CD4-positive, alpha-beta memory T cell (primary cell): ENCODE data around the gene HRH4. TPM values are rescaled to one million over a fixed set of nuclear protein-coding genes. Genes with fewer than 3 reads are reported as not detected.

Source experiments
- CTCF ChIA-PET: fragments of 350-600 bp; sonication (Branson Sonifier 250); formaldehyde crosslinking; loops from one replicate; lab custom pipeline; 2021; ENCODE audit warnings: inconsistent platforms; ENCODE audit not compliant: partially characterized antibody; lab: Charles Lee
- POLR2A ChIA-PET: fragments of 350-600 bp; sonication (Branson Sonifier 250); formaldehyde crosslinking; loops from one replicate; lab custom pipeline; 2021; ENCODE audit not compliant: partially characterized antibody; lab: Charles Lee
- DNase-seq, 5 donors: peaks; one replicate each; pipeline versions ENCODE4 v3.0.0 to v3.0.0-alpha.2; 2020 to 2022; ENCODE audit warnings: mixed read lengths in 1 of 5
- H3K27ac ChIP-seq: one replicate; pipeline ENCODE4 v1.7.0; 2013; ENCODE audit warnings: low read depth, low read length
- H3K27me3 ChIP-seq: 2 replicates; pipeline ENCODE4 v1.7.0; 2013; ENCODE audit warnings: mild to moderate bottlenecking, low read length, moderate library complexity; ENCODE audit not compliant: insufficient read depth
- H3K36me3 ChIP-seq: 2 replicates; pipeline ENCODE4 v1.7.0; 2013; ENCODE audit warnings: mild to moderate bottlenecking, low read length, moderate library complexity; ENCODE audit not compliant: insufficient read depth
- H3K4me1 ChIP-seq: 2 replicates; pipeline ENCODE4 v1.7.0; 2013; ENCODE audit warnings: mild to moderate bottlenecking, low read length, moderate library complexity; ENCODE audit not compliant: insufficient read depth
- H3K4me3 ChIP-seq, 2 donors: one replicate each; pipeline ENCODE4 v1.7.0; 2013; ENCODE audit warnings: low read length in 2 of 2, mild to moderate bottlenecking in 1 of 2
- H3K9me3 ChIP-seq, 2 donors: one replicate each; pipeline ENCODE4 v1.7.0; 2013; ENCODE audit warnings: low read length in 2 of 2, control low read depth in 1 of 2; ENCODE audit not compliant: control insufficient read depth in 1 of 2
- H3K27ac Mint-ChIP-seq, 7 donors: one replicate each; pipeline ENCODE4 v1.8.0; 2020 to 2021; ENCODE audit warnings: mixed read lengths in 7 of 7, mild to moderate bottlenecking in 6 of 7, inconsistent platforms in 3 of 7, moderate library complexity in 3 of 7
- H3K27me3 Mint-ChIP-seq, 2 donors: one replicate each; pipeline ENCODE4 v1.8.0; 2020 to 2021; ENCODE audit warnings: mixed read lengths in 2 of 2
- H3K36me3 Mint-ChIP-seq, 2 donors: one replicate each; pipeline ENCODE4 v1.8.0; 2020 to 2021; ENCODE audit warnings: mixed read lengths in 2 of 2, inconsistent platforms in 1 of 2, mild to moderate bottlenecking in 1 of 2
- H3K4me1 Mint-ChIP-seq, 4 donors: one replicate each; pipeline ENCODE4 v1.8.0; 2020 to 2021; ENCODE audit warnings: mixed read lengths in 4 of 4, mild to moderate bottlenecking in 1 of 4
- H3K4me3 Mint-ChIP-seq, 8 donors: one replicate each; pipeline ENCODE4 v1.8.0; 2020 to 2021; ENCODE audit warnings: mixed read lengths in 8 of 8, mild to moderate bottlenecking in 7 of 8, moderate library complexity in 6 of 8, inconsistent platforms in 3 of 8
- H3K9me3 Mint-ChIP-seq, 8 donors: one replicate each; pipeline ENCODE4 v1.8.0; 2020 to 2021; ENCODE audit warnings: mixed read lengths in 8 of 8, mild to moderate bottlenecking in 5 of 8, inconsistent platforms in 3 of 8, moderate library complexity in 1 of 8
- intact Hi-C: fragments of 100-400 bp; cut with micrococcal nuclease; formaldehyde crosslinking; loops from one replicate; pipeline ENCODE4 v1.15.1; 2023
- polyA plus RNA-seq, 2 donors: library from polyadenylated mRNA; unstranded; fragments of 300-500 nt; fragmentation: Illumina TruSeq; gene quantifications; one replicate each; pipeline ENCODE4 v1.2.3, GENCODE V29; 2021
- total RNA-seq, 2 experiments: library from RNA; stranded (reverse); gene quantifications; one replicate each; pipeline ENCODE4 v1.2.3, GENCODE V29; 2021

HRH4 gene
- total and polyA plus RNA-seq, 4 experiments from 2014 or later = 1.1 to 2.2 (median 1.4) TPM

GRCh38 chr18:24436939-24437338 lies 23.5 kb upstream of the HRH4 start:
- Histone ChIP-seq H3K36me3 (peaks cover 5% of the 10 kb centered on the region), H3K4me3 (no peak overlapping the region), H3K9me3 (no peaks in the 10 kb centered on the region), H3K27ac (no peak overlapping the region), H3K27me3 (no peaks in the 10 kb centered on the region), H3K4me1 (no peaks in the 10 kb centered on the region)
- Mint-ChIP-seq H3K9me3 (peaks cover 0 to 2% (median 0%) of the 10 kb centered on the region in 8 donors), H3K4me3 (no peak overlapping the region), H3K27me3 (no peaks in the 10 kb centered on the region), H3K27ac (peak overlapping the region in 3 of 7 donors; percentile 19 to 85 (median 40)), H3K36me3 (peaks cover 44 to 57% of the 10 kb centered on the region in 2 donors), H3K4me1 (peaks cover 0 to 5% (median under 1%) of the 10 kb centered on the region in 4 donors)
- POLR2A ChIA-PET = no interaction called here
- intact Hi-C loops = no loop called here
- no peak for DNase-seq
- CTCF ChIA-PET = interaction anchor here (1.4 kb wide), 1 partner anchor 51 kb away, joined by 11 read pairs; no protein-coding TSS in a partner anchor

GRCh38 chr18:24443870-24444269 lies 16.6 kb upstream of the HRH4 start:
- no peak overlapping the region for H3K27ac Mint-ChIP-seq
- H3K4me3 ChIP-seq = no peak overlapping the region
- H3K27me3 ChIP-seq = no peaks in the 10 kb centered on the region
- intact Hi-C loops = no loop called here
- ChIA-PET POLR2A (no interaction called here), CTCF (interaction anchor here (0.8 to 2.4 kb wide), 4 partner anchors 10 to 45 kb away, joined by 3 to 6 read pairs (median 5); no protein-coding TSS in a partner anchor)
- H3K36me3 Mint-ChIP-seq = peaks cover 62 to 69% of the 10 kb centered on the region in 2 donors
- H3K9me3 Mint-ChIP-seq = peaks cover 0 to 2% (median 0%) of the 10 kb centered on the region in 8 donors
- peaks cover 7% of the 10 kb centered on the region for H3K36me3 ChIP-seq
- H3K4me1 ChIP-seq = no peaks in the 10 kb centered on the region
- no peaks in the 10 kb centered on the region for H3K27me3 Mint-ChIP-seq
- DNase-seq = no peak
- H3K4me3 Mint-ChIP-seq = no peak overlapping the region
- no peaks in the 10 kb centered on the region for H3K9me3 ChIP-seq
- no peaks in the 10 kb centered on the region for H3K4me1 Mint-ChIP-seq
- H3K27ac ChIP-seq = no peak overlapping the region

GRCh38 chr18:24446453-24446852 lies 14.0 kb upstream of the HRH4 start:
- H3K4me1 Mint-ChIP-seq = no peaks in the 10 kb centered on the region
- H3K4me3 Mint-ChIP-seq = no peak overlapping the region
- Histone ChIP-seq H3K27me3 (no peaks in the 10 kb centered on the region), H3K27ac (no peak overlapping the region), H3K36me3 (peaks cover 16% of the 10 kb centered on the region), H3K4me1 (no peaks in the 10 kb centered on the region), H3K4me3 (no peak overlapping the region), H3K9me3 (no peaks in the 10 kb centered on the region)
- DNase-seq = no peak
- intact Hi-C loops = no loop called here
- CTCF ChIA-PET = interaction anchor here (0.7 to 2.3 kb wide), 5 partner anchors 12 to 87 kb away, joined by 3 to 29 read pairs (median 8); no protein-coding TSS in a partner anchor
- H3K27ac Mint-ChIP-seq = no peak overlapping the region
- POLR2A ChIA-PET = no interaction called here
- H3K36me3 Mint-ChIP-seq = peaks cover 67 to 69% of the 10 kb centered on the region in 2 donors
- no peaks in the 10 kb centered on the region for H3K27me3 Mint-ChIP-seq
- H3K9me3 Mint-ChIP-seq = peaks cover 0 to under 1% (median 0%) of the 10 kb centered on the region in 8 donors

GRCh38 chr18:24446953-24447538 lies 13.4 kb upstream of the HRH4 start:
- no peak overlapping the region for H3K27ac Mint-ChIP-seq
- H3K4me1 Mint-ChIP-seq = no peaks in the 10 kb centered on the region
- H3K4me3 Mint-ChIP-seq = no peak overlapping the region
- no peaks in the 10 kb centered on the region for H3K9me3 Mint-ChIP-seq
- peaks cover 66 to 68% of the 10 kb centered on the region in 2 donors for H3K36me3 Mint-ChIP-seq
- Histone ChIP-seq H3K4me3 (no peak overlapping the region), H3K9me3 (no peaks in the 10 kb centered on the region), H3K36me3 (peaks cover 16% of the 10 kb centered on the region), H3K27me3 (no peaks in the 10 kb centered on the region), H3K4me1 (no peaks in the 10 kb centered on the region), H3K27ac (no peak overlapping the region)
- POLR2A ChIA-PET = no interaction called here
- CTCF ChIA-PET = interaction anchor here (0.7 to 2.3 kb wide), 6 partner anchors 13 to 87 kb away, joined by 3 to 29 read pairs (median 6); no protein-coding TSS in a partner anchor
- no peaks in the 10 kb centered on the region for H3K27me3 Mint-ChIP-seq
- DNase-seq = no peak
- intact Hi-C loops = loop anchor here (1.0 kb wide), 1 partner anchor 42 kb away; no protein-coding TSS in a partner anchor

- Histone ChIP-seq H3K36me3 (peaks cover 16% of the 10 kb centered on the region), H3K27me3 (no peaks in the 10 kb centered on the region), H3K4me1 (no peaks in the 10 kb centered on the region), H3K9me3 (no peaks in the 10 kb centered on the region), H3K27ac (no peak overlapping the region), H3K4me3 (no peak overlapping the region)
- Mint-ChIP-seq H3K27me3 (no peaks in the 10 kb centered on the region), H3K9me3 (no peaks in the 10 kb centered on the region), H3K4me1 (no peaks in the 10 kb centered on the region), H3K36me3 (peaks cover 66 to 71% of the 10 kb centered on the region in 2 donors), H3K27ac (no peak overlapping the region), H3K4me3 (no peak overlapping the region)
- POLR2A ChIA-PET = no interaction called here
- DNase-seq = no peak
- intact Hi-C loops = loop anchor here (1.0 kb wide), 1 partner anchor 41 kb away; no protein-coding TSS in a partner anchor
- CTCF ChIA-PET = interaction anchor here (2.2 to 2.3 kb wide), 3 partner anchors 14 to 88 kb away, joined by 8 to 29 read pairs (median 11); no protein-coding TSS in a partner anchor
These were observed 12.5 kb upstream of the HRH4 start for GRCh38 chr18:24447961-24448360.

GRCh38 chr18:24456549-24456948 lies 3.9 kb upstream of the HRH4 start:
- ChIA-PET POLR2A (no interaction called here), CTCF (no interaction called here)
- Histone ChIP-seq H3K4me1 (no peaks in the 10 kb centered on the region), H3K4me3 (no peak overlapping the region), H3K9me3 (no peaks in the 10 kb centered on the region), H3K27me3 (no peaks in the 10 kb centered on the region), H3K27ac (no peak overlapping the region), H3K36me3 (no peaks in the 10 kb centered on the region)
- DNase-seq = no peak
- H3K27ac Mint-ChIP-seq = no peak overlapping the region
- peaks cover 5 to 28% of the 10 kb centered on the region in 2 donors for H3K36me3 Mint-ChIP-seq
- peaks cover 2 to 6% (median 4%) of the 10 kb centered on the region in 4 donors for H3K4me1 Mint-ChIP-seq
- intact Hi-C loops = no loop called here
- peaks cover 0 to 4% (median 0%) of the 10 kb centered on the region in 8 donors for H3K9me3 Mint-ChIP-seq
- H3K4me3 Mint-ChIP-seq = no peak overlapping the region
- H3K27me3 Mint-ChIP-seq = no peaks in the 10 kb centered on the region

GRCh38 chr18:24459772-24460171 lies 665 bp upstream of the HRH4 start:
- Mint-ChIP-seq H3K36me3 (peaks cover 0 to 13% of the 10 kb centered on the region in 2 donors), H3K9me3 (peaks cover 0 to 4% (median 0%) of the 10 kb centered on the region in 8 donors), H3K27me3 (no peaks in the 10 kb centered on the region), H3K4me3 (peak overlapping the region in 1 of 8 donors; percentile 21), H3K27ac (peak overlapping the region in 1 of 7 donors; percentile 70), H3K4me1 (peaks cover 10 to 19% (median 15%) of the 10 kb centered on the region in 4 donors)
- ChIA-PET POLR2A (no interaction called here), CTCF (interaction anchor here (1.5 to 3.7 kb wide), 2 partner anchors 29 to 31 kb away, joined by 4 to 31 read pairs; no protein-coding TSS in a partner anchor)
- Histone ChIP-seq H3K4me3 (no peak overlapping the region), H3K4me1 (no peaks in the 10 kb centered on the region), H3K27ac (no peak overlapping the region), H3K27me3 (no peaks in the 10 kb centered on the region), H3K36me3 (no peaks in the 10 kb centered on the region), H3K9me3 (no peaks in the 10 kb centered on the region)
- intact Hi-C loops = no loop called here
- DNase-seq = no peak
